ENCODE results near the gene PLPPR5. TPM values are rescaled to one million over a fixed set of nuclear protein-coding genes. Genes with fewer than 3 reads are reported as not detected.

PLPPR5 gene
- total RNA-seq, 2 experiments from 2014 or later = not detected

DNA sequence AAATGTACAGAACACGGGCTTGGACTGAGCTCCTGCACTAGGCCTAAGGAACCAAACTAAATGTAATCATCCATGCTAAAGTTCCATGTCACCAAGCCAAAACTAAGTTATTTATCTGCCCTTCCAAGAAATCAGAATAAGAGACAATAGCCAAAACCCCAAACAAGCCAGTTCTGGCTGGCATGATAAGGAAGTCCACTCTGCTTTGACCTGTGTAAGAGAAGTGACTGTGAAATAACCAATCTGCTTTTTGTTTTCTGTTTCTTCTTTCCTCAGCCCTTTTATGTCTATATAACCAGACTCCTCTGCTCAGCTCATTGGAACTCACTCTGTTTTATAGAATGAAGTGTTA lies 15.1 kb downstream of the PLPPR5 start:
- CTCF ChIA-PET = no interaction called here

DNA sequence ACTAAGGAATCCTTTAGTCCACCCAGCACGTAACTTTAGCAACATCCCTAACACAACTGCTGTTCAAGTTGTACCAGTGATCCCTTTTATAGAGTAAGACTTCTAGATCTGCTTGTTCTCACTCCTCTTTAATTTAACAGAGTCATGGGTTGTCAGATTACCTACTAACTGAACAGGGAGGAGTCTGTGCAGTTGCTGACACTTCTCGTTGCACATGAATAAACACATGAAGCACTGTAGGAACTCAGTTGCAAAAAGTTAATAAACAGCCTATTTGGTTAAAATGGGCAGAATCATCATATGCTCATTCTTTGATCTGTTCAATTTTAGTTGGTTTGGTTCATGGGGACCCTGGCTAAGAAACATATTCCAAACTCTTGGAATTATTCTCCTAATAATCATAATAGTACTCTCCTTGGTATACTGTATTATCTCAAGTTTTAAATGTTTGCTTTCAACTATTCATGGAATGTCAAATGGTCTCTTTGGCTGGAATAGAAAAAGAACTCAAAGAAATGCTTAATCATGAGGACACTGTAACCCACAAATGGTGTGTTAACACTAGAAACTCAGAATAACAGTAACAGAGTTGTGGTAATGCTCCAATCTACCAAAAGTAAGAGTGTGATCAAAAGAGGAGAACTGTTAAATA lies 15.6 kb downstream of the PLPPR5 start:
- Mint-ChIP-seq H3K4me3 (no peak overlapping the region), H3K27me3 (no peaks in the 10 kb centered on the region), H3K9me3 (no peaks in the 10 kb centered on the region), H3K27ac (no peak overlapping the region), H3K4me1 (ENCODE audit: low read depth) (peaks cover 7% of the 10 kb centered on the region), H3K36me3 (ENCODE audit: low read depth) (no peaks in the 10 kb centered on the region)
- intact Hi-C loops (cut with DNase I, micrococcal nuclease) = loop anchor here in 1 of 2 experiments (5.0 kb wide), 1 partner anchor 52 kb away; no protein-coding TSS in a partner anchor
- no peak overlapping the region for H3K27ac ChIP-seq (ENCODE audit: low read depth in 1 of 2, low read length in 2 of 2)
- DNase-seq (no peak), ATAC-seq (ENCODE audit: poor library complexity) (no peak)
- TF ChIP-seq CTCF (IDR thresholded peaks at IDR 0.05) = no peak
- no peaks in the 10 kb centered on the region for H3K27me3 ChIP-seq (ENCODE audit: control insufficient read depth in 1 of 2, insufficient read depth in 2 of 2, low read length in 2 of 2)
- H3K9me3 ChIP-seq (ENCODE audit: control insufficient read depth in 1 of 2, insufficient read depth in 1 of 2, low read length in 2 of 2) = peaks cover 0 to 2% of the 10 kb centered on the region in 2 experiments
- ChIA-PET POLR2A (no interaction called here), CTCF (no interaction called here)
- H3K36me3 ChIP-seq (ENCODE audit: insufficient read depth, low read length) = no peaks in the 10 kb centered on the region
- no peak overlapping the region for H3K4me3 ChIP-seq (ENCODE audit: low read length)
- peaks cover 3% of the 10 kb centered on the region for H3K4me1 ChIP-seq (ENCODE audit: insufficient read depth, low read length)

More for the DNA sequence above, 15.1 kb downstream of the PLPPR5 start:
- H3K4me1 Mint-ChIP-seq (ENCODE audit: low read depth) = peaks cover 7% of the 10 kb centered on the region
- TF ChIP-seq CTCF (IDR thresholded peaks at IDR 0.05) = no peak
- H3K4me3 Mint-ChIP-seq = no peak overlapping the region
- Histone ChIP-seq H3K4me1 (ENCODE audit: insufficient read depth, low read length) (peaks cover 3% of the 10 kb centered on the region), H3K9me3 (ENCODE audit: control insufficient read depth in 1 of 2, insufficient read depth in 1 of 2, low read length in 2 of 2) (no peaks in the 10 kb centered on the region), H3K27me3 (ENCODE audit: control insufficient read depth in 1 of 2, insufficient read depth in 2 of 2, low read length in 2 of 2) (no peaks in the 10 kb centered on the region), H3K36me3 (ENCODE audit: insufficient read depth, low read length) (no peaks in the 10 kb centered on the region), H3K4me3 (ENCODE audit: low read length) (no peak overlapping the region), H3K27ac (ENCODE audit: low read depth in 1 of 2, low read length in 2 of 2) (no peak overlapping the region)
- no peak for ATAC-seq (ENCODE audit: poor library complexity)
- no peaks in the 10 kb centered on the region for H3K9me3 Mint-ChIP-seq
- POLR2A ChIA-PET = no interaction called here
- intact Hi-C loops (cut with DNase I, micrococcal nuclease) = loop anchor here in 1 of 2 experiments (5.0 kb wide), 1 partner anchor 52 kb away; no protein-coding TSS in a partner anchor
- no peaks in the 10 kb centered on the region for H3K36me3 Mint-ChIP-seq (ENCODE audit: low read depth)
- H3K27me3 Mint-ChIP-seq = no peaks in the 10 kb centered on the region
- H3K27ac Mint-ChIP-seq = no peak overlapping the region
- no peak for DNase-seq

DNA sequence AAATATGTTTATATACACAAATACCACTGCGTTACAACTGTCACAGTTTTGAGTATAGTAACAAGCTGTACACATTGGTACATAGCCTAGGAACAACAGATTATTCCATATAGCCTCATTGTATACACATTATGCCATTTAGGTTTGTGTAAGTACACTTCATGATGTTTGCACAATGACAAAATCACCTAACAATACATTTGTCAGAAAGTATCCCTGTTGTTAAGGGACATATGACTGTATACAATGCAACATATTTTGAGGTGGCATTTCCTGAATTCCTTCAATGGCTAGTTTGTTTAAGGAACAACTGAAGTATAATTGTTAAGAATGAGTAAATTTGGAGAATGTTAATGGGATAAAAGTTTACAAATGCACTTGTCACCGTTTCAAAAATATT lies 19.0 kb downstream of the PLPPR5 start:
- DNase-seq (no peak), ATAC-seq (ENCODE audit: poor library complexity) (no peak)
- TF ChIP-seq CTCF (IDR thresholded peaks at IDR 0.05) = no peak
- Mint-ChIP-seq H3K36me3 (ENCODE audit: low read depth) (no peaks in the 10 kb centered on the region), H3K27ac (no peak overlapping the region), H3K4me3 (no peak overlapping the region), H3K9me3 (peaks cover 2% of the 10 kb centered on the region), H3K4me1 (ENCODE audit: low read depth) (no peaks in the 10 kb centered on the region), H3K27me3 (no peaks in the 10 kb centered on the region)
- CTCF ChIA-PET = no interaction called here
- no peak overlapping the region for H3K4me3 ChIP-seq (ENCODE audit: low read length)
- H3K27ac ChIP-seq (ENCODE audit: low read depth in 1 of 2, low read length in 2 of 2) = no peak overlapping the region
- POLR2A ChIA-PET = no interaction called here
- H3K4me1 ChIP-seq (ENCODE audit: insufficient read depth, low read length) = no peaks in the 10 kb centered on the region
- H3K36me3 ChIP-seq (ENCODE audit: insufficient read depth, low read length) = no peaks in the 10 kb centered on the region
- H3K27me3 ChIP-seq (ENCODE audit: control insufficient read depth in 1 of 2, insufficient read depth in 2 of 2, low read length in 2 of 2) = no peaks in the 10 kb centered on the region
- peaks cover 0 to 6% of the 10 kb centered on the region in 2 experiments for H3K9me3 ChIP-seq (ENCODE audit: control insufficient read depth in 1 of 2, insufficient read depth in 1 of 2, low read length in 2 of 2)
- intact Hi-C loops (cut with DNase I, micrococcal nuclease) = loop anchor here in 1 of 2 experiments (5.0 kb wide), 1 partner anchor 48 kb away; no protein-coding TSS in a partner anchor
